ENCODE data around the gene UCP2.
"Not testable (repeated sequence)": the region's sequence is repeated elsewhere in the genome, so short reads cannot be mapped to it uniquely, and the experiment has no call there.

UCP2 gene

DNA sequence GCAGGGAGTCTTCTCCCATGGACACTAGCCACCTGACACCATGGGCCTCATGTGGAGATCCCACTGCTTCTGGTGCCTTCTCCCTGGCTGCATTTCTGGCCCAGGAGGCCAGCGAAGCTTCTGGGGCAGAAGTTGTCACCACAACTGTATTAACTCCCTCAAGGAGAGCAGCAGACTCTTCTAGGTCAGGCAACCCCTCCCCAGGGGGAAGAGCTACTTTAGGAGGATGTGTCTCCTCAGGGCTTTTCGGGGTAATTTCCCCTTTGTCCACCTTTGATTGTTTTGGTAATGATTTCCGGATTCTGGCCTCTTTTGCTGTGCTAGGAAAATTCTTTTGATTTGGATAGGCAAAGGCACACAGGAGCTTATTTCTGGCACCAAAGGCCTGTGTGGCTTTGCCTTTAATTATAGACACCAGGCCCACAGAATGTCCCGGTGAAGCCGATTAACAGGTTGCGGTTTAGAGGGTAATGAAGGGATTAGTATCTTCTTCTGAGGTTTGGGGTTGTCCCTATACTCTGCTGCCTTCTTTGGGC lies 8.9 kb upstream of the UCP2 start:
- no peak for DNase-seq

DNA sequence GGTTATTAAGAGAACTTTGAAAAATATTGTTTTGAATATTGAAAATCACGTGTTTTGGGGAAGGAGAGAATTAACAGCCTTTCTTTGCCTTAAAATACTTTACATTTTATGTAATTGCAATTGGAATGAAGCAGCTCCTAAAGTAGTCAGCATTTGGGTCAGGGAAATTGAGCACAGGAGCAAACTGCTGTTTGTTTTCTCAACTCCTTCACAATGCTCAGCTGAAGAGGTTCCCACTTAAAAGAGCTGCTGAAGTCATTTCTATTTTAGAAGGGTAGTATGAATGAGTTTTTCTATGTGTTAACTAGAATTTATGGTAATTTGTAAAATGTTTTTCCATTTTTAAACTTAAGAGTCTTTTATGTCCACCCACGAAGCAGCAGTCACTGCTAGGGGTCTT lies 8.1 kb upstream of the UCP2 start:
- DNase-seq, result no peak

- DNase-seq, result no peak
Observed at GRCh38 chr11:73989156-73989555, 6.5 kb upstream of the UCP2 start.

DNA sequence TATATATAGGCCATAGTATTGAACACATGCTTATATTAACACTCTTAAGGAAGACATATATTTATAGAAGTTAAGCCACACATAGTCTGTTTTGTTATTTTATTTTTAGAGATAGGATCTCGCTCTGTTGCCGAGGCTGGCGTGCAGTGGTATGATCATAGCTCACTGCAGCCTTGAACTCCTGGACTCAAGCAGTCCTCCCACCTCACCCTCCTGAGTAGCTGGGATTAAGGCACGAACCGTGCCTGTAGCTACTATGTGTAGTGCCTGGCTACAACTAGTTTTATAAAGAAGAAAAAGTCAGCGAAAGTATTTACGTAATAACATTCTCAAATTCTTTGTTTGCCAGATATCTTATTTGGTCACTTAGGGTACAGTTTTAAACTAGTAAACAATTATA lies 5.6 kb upstream of the UCP2 start:
- DNase-seq, result no peak

GRCh38 chr11:73985661-73986060 lies 3.0 kb upstream of the UCP2 start:
- not testable (repeated sequence) for DNase-seq

GRCh38 chr11:73983741-73984538 lies 1.3 kb upstream of the UCP2 start:
- DNase-seq, result no peak

DNA sequence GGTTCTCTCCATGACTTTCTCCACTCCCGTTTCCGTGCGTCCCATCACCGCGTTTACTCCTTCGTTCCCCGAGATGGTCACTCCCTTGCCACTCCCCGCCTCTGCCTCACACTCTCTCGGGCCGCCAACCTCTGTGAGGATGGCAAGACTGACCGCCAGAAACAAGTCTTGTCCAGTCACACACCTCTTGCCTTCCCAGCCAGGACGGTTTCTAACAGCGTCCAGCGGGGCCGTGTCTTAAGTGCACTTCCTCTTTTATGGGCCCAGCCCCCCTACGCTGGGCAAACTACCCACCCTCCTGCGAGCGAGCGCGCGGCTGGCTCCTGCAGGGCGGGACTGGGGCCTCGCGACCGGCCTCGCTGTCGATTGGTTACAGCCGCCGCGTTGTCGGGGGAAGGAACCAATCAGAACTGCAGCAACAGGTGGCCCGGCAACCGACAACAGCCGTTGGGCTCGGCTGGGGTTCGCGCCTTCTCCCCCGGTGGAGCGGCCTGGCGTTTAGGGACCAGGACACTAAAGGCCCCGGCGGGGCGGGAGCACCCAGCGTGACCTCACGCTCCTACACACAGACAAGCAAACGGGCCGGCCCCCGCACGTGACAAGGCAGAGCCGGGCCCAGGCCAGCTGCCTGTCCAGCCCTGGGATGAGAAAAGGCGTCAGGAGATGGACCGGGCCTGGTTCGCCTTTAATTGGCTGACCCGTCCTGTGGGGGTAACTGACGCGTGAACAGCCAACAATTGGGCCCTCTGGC lies 522 bp upstream of the UCP2 start:
- DNase-seq, result peak; percentile 91

DNA sequence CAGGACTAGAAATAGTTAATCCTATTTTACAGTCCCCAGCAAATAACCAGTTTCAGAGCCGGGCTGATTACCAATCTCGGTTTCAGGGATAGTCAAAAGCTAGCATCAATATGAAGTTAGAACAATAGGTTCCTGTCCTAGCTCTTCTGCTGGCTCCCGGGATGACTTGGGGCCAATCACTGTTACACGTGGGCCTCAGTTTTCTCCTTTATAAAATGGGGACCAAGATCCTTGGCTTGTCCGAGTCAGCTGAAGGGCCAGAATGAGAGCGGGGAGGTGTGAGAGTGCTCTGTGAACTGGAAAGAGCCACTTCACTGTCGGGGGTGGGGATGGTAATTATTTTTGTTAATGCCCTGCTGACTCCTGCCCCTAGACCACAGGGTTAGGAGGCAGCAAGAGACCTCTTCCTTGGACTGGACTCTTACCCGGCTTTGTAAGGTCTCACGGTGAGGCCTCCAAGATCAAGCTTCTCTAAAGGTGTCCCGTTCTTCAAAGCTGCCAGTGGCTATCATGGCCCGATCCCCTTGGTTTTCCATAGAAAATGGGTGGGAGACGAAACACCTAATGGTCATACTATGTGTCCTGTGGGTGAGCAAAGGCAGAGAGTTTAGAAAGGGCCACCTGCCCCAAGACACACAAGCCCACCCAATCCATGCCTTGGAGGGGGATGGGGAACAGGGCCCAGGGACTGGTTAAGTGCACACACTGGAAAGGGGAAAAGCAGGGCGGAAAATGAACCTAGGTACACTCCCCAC lies 1.4 kb downstream of the UCP2 start:
- DNase-seq, result no peak

GRCh38 chr11:73980001-73980961 lies 2.4 kb downstream of the UCP2 start:
- peak; percentile 81 for DNase-seq

DNA sequence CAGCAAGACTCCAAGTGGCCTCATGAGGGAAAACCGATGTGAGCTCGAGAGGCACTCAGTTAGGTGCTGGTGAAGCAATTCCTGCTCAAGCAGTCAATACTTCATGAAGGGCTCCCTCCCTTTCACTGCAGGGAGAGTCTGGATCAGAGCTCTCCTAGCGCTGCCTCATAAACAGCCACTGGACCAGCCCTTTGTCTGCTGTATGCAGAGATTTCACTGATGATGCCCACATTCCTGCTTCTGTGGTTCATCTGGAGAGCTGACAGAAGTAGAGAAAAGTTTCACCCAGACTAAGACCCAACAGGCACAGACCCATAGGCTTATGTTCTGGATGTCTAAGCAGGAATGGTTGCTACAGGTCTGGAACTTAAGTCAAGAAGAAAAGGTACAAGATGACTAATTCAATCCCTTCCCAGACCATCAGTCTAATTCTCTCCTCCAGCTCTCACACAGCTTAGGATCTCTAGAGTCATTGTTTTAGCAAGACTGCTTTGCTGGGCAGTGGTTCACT lies 4.0 kb downstream of the UCP2 start:
- no peak for DNase-seq

DNA sequence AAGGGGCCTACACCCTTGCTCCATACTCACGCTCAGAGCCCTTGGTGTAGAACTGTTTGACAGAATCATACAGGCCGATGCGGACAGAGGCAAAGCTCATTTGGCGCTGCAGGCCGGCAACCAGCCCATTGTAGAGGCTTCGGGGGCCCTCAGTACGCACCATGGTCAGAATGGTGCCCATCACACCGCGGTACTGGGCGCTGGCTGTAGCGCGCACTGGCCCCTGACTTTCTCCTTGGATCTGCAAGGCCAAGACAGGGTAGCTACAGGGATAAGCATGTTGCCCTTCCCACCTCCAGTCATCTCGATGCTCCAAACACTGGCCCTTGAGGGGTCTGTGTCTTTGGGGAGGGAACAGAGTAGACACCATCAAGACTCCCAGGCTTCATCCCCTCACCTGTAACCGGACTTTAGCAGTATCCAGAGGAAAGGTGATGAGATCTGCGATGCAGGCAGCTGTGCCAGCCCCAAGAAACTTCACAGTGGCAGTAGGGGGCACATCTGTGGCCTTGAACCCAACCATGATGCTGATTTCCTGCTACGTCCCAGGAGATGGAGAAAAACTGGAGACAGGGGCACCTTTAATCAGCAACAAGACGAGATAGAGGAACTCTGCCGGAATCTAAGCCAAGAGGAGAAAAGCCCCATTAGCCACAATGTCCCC lies 4.7 kb downstream of the UCP2 start:
- no peak for DNase-seq

- no peak for DNase-seq
Observed at GRCh38 chr11:73976451-73977151, 6.0 kb downstream of the UCP2 start.

- no peak for DNase-seq
Observed at GRCh38 chr11:73975479-73975757, 7.2 kb downstream of the UCP2 start.

DNA sequence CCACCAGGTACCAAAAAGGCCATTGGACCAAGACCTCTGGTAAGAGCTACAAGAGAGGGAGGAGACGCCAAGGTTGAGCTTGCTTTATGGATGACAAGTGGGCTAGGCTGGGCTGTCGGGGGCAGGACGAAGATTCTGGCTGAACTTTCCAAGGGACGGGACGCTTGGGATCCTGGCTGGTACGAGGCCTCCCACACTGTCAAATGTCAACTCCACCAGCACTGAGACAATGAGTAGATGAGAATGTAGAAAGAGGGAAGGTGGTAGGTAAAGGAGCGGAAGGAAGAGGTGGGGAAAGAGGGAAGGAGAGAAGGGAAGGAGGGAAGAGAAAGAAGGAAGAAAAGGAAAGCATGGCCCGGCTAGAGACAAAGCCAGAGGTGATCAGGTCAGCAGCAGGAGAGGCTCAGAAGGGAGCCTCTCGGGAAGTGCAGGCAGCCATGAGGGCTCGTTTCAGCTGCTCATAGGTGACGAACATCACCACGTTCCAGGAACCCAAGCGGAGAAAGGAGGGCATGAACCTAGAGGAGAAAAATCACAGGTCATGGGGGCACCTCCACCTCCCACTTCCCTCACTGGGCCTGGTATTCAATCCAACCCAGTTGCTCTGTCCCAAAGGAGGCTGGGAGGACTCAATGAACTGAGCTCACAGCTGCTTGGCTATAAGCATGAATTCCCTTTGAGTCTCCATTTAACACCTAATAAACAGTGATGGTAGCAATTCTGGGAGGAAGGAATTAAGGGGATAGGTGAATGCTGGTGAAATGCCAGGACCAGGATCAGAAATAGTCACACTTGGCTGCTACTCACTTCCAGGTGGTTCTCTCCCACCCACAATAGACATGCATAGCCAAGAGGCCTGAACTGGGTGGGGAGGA lies 7.8 kb downstream of the UCP2 start:
- no peak for DNase-seq

DNA sequence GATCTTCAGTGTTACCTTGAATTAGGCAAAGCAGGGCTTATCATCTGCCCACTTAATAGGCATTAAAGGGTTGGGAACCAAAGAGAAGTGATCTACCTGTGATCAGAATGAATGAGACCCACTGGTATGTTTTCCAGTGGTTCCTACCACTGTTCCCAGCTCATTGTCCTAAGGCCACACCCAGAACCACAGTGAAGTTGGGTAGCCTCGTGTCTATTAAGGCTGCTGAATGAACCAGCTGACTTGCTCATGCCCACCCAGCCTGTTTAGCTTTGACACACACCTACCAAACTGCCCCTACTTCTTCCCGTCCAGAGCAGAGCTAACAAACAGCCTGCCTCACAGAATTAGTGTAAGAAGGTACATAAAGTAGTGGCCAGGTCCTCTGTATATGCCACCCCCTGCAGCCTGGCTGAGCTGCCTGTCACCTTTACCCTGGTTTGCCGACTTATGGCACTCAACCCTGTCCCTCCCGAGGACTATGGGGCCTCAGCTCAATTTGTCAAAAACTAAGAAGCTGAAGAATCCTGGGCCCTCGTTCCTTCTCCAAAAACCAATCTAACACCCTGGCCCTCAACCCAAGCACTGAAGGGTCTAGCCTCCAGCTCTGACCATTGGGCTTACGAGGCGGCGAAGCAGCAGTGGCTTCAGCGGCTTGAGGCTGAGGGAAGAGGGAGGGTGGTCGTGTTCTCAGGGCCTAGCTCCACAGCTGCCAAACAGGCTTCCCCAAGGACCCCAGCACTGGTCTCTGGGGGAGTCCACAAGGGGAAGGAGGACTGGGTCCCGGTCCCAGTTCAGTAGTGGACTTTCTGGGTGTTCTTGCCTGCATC lies 9.8 kb downstream of the UCP2 start:
- no peak for DNase-seq

- no peak for DNase-seq
Observed at GRCh38 chr11:73972187-73972586, 10.5 kb downstream of the UCP2 start.

DNA sequence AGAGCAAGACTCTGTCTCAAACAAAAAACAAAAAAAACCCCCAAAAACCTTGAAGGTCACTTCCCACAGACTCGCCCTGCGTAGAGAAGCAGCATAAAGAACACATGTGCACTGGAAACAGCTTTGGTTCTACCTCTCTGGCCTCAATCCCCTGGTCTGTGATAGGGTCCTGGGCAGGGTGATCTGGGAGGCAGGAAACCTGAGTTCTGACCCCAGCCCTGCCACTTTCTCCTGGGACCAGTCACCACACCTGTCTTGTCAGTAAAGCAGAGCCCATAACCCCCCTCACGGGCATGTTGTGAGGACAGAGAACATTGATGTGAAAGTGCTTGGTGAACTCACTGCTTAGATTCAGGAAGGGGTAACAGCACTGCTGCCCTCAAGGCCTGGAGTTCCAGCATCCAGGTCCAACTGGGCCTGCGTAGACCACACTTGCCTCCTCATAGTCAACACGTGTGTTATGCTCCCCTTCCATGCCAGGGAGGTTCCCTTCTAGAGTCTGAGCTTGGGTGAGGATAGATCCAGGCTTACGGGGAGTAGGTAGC lies 11.4 kb downstream of the UCP2 start:
- DNase-seq, result no peak

GRCh38 chr11:73969991-73970800 lies 12.4 kb downstream of the UCP2 start:
- DNase-seq, result no peak

All from activated CD4-positive, alpha-beta T cell treated with anti-CD3 and anti-CD28 coated beads, Interleukin-2, amount 50 U/mL, for 1 hour (primary cell).